SH-SY5Y (cell line): ENCODE results near the gene TPP2.

Experiments used
- GATA2 ChIP-seq: IDR thresholded peaks from 2 replicates; pipeline ENCODE4 v1.6.1; 2011; ENCODE audit warnings: mild to moderate bottlenecking, low read depth, low read length
- GATA3 ChIP-seq: IDR thresholded peaks from 2 replicates; pipeline ENCODE4 v1.6.1; 2011; ENCODE audit warnings: low read depth, mild to moderate bottlenecking, low read length, moderate library complexity

DNA sequence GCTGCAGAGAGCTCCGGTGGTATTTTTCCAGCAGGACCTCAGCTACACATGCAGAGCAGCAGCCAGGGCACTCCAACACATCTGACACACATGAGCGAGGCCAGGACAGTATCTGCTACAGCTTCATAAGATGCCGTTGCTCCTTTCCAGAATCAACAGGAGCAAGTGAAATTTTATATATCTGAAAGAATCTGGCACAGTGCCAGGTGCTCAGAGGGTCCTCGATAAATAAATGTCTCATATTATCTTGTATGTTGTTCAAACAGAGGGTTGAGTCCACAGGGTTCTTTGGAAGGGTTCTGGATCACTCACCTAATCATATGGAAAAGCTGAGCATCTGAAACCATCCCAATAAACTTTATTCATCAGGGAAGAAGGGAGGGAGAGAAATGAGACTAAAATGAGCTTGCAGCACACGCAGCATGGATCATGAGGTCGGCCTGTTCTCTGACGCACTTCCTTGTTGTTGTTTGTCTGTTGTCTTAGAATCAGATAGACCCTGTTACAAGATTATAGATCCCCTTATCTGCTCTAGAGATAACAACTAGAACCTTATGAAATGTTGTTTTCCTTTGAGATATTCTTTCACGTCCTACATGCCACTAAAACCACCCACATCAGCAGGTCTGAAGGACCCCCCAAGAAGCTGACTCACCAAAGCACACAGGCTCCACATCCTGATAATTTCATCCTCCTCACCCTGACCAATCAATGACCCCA lies 101.3 kb downstream of the TPP2 start:
- TF ChIP-seq GATA2 = no peak
- no peak for TF ChIP-seq GATA3
